Skin epidermis (tissue), 12 donors: Measurements from ENCODE around the gene FXYD3.
A peak's percentile ranks its signal among the peaks of the same experiment; 100 is the strongest.

Source experiments
- H3K27ac ChIP-seq, 21 experiments: fragments of 200-600 bp; sonication (generic) in 11 of 21; one replicate each; pipeline ENCODE4 v1.5.0; 2020; ENCODE audit warnings: mild to moderate bottlenecking in 3 of 21, inconsistent platforms in 2 of 21, moderate library complexity in 2 of 21
- H3K4me3 ChIP-seq, 7 experiments: fragments of 200-600 bp; sonication (generic) in 2 of 7; one replicate each; pipeline ENCODE4 v1.5.0; 2020; ENCODE audit warnings: inconsistent platforms in 2 of 7, mild to moderate bottlenecking in 2 of 7, moderate library complexity in 1 of 7

The FXYD3 gene

DNA sequence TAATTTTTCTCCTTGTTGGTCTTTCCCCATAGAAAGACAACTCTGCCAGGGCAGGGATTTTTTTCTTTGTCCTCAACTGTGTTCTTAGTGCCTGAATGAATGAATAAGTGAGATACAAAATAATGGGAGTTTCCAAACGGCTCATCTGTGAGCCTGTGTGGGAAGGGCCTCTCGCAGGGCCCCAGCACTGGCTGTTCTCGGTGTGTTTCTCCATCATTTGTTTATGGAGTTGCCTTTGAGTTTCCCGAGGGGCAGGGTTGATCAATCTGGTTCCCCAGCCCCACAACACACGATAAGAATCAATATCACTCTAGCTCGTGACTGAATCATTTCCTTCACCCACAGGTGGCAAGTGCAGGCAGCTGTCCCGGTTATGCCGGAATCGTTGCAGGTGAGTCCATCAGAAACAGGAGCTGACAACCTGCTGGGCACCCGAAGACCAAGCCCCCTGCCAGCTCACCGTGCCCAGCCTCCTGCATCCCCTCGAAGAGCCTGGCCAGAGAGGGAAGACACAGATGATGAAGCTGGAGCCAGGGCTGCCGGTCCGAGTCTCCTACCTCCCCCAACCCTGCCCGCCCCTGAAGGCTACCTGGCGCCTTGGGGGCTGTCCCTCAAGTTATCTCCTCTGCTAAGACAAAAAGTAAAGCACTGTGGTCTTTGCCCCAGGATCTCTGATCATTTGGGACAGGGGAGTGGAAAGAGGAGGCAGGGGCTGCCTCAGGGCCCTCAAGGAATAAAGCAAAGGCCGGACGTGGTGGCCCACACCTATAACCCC, 53.8 kb downstream of the FXYD3 start:
- Histone ChIP-seq H3K27ac (peak overlapping the region in 7 of 21 experiments; percentile 29 to 85 (median 49)), H3K4me3 (no peak overlapping the region)

DNA sequence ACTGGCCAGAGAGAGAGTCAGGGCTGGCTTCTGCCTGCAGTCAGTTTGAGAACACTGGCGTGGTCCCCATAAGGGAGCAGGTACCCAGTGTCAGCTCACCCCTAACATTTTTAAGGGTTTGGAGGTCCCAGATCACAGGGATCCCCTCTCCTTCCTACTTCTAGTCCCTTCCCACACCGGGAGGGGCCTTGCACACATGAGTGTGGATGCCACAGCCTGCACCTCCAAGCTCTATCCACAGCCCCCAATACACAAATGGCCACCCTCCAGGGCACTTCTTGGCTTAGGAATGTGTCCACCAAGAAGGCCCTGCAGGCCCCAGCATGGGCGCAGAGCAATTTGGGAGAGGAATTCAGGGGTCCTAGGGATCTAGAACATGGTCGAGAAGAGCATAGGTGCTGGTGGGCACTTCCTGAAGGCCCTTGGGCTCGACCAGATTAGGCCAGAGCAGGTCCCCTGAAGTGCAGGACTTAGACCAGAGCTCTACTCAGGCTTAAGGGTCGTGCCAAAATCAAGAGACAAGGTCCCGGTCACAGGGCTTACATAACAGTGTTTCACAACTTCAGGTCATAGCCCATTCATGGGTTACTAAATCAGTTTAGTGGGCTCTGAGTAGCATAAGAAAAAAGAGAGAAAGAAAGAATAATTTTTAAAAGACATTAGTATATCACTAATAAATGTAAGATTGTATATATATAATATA, 54.9 kb downstream of the FXYD3 start:
- peak overlapping the region in 3 of 21 experiments; percentile 16 to 71 (median 26) for H3K27ac ChIP-seq
- no peak overlapping the region for H3K4me3 ChIP-seq

DNA sequence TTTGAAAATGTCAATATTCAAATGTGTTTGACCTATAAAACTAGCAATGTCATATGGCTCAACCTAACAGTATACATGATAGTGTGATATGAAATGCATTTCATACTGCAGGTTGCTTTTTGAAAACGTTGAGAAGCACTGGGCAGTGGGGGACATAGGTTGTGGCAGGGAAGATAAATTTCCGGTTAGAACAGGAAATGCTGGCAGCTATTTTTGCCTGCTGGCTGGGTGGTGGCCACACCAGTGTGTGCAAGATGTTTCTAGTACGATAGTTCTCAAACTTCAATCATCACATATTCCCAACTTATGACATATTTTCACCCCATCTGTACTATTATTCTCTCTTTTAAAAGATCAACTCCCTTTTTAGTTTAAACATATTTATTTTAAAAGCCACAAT, 56.1 kb downstream of the FXYD3 start:
- Histone ChIP-seq H3K27ac (no peak overlapping the region), H3K4me3 (no peak overlapping the region)
